ENCODE results near the gene EIF1.

The EIF1 gene

DNA sequence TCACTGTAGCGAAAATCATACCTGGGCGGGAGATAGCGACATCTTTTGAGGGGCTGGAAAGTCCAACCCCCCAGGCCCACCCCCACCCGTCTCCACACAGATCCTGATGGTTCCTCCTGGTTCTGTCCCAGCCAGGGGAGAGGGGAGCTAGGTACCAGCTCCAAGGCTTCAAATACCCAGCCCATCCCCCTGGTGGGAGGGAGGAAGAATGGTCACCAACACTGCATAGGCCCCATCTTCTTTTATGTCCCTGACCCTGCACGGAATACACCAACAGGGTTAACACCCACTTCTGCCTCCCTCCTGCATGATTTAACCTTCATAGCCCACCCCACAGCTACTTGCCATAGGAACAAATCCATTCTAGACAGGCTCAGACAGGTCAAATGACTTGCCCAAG lies 36.4 kb downstream of the EIF1 start:
- H3K36me3 ChIP-seq: no peaks in the 10 kb centered on the region
- H3K27me3 ChIP-seq: peaks cover under 1% of the 10 kb centered on the region
- no peaks in the 10 kb centered on the region for H3K4me1 ChIP-seq (ENCODE audit: control insufficient read depth in 1 of 2, insufficient read depth in 1 of 2, low read depth in 1 of 2, low read length in 1 of 2)
- H3K9me3 ChIP-seq: no peaks in the 10 kb centered on the region
- no peak overlapping the region for H3K27ac ChIP-seq
- H3K4me3 ChIP-seq (ENCODE audit: low read depth in 1 of 2, low read length in 1 of 2): no peak overlapping the region
- TF ChIP-seq, protein P1, sequence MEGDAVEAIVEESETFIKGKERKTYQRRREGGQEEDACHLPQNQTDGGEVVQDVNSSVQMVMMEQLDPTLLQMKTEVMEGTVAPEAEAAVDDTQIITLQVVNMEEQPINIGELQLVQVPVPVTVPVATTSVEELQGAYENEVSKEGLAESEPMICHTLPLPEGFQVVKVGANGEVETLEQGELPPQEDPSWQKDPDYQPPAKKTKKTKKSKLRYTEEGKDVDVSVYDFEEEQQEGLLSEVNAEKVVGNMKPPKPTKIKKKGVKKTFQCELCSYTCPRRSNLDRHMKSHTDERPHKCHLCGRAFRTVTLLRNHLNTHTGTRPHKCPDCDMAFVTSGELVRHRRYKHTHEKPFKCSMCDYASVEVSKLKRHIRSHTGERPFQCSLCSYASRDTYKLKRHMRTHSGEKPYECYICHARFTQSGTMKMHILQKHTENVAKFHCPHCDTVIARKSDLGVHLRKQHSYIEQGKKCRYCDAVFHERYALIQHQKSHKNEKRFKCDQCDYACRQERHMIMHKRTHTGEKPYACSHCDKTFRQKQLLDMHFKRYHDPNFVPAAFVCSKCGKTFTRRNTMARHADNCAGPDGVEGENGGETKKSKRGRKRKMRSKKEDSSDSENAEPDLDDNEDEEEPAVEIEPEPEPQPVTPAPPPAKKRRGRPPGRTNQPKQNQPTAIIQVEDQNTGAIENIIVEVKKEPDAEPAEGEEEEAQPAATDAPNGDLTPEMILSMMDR (IDR thresholded peaks at IDR 0.05): no peak

DNA sequence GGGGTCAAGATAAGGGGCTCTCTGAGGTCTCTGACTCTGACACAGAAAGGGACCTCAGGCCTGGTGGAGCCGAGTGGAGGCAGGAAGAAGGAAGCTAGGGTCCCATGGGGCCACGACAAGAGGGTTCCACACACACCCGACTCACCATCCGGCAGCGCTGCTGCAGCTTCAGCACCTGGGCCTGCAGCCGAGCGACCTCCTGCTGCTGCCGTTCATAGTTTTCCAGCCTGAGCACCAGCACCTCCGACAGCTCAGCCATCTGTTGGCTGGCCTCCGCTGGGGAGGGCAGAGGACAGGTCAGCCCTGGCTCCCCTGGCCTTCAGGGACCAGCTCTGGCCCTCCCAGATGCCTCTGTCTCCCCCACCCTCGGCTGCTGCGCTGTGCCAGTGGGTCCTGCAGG lies 39.4 kb downstream of the EIF1 start:
- H3K4me3 ChIP-seq (ENCODE audit: low read depth in 1 of 2, low read length in 1 of 2): no peak overlapping the region
- H3K9me3 ChIP-seq: no peaks in the 10 kb centered on the region
- no peaks in the 10 kb centered on the region for H3K4me1 ChIP-seq (ENCODE audit: control insufficient read depth in 1 of 2, insufficient read depth in 1 of 2, low read depth in 1 of 2, low read length in 1 of 2)
- no peaks in the 10 kb centered on the region for H3K36me3 ChIP-seq
- TF ChIP-seq, protein P1 (IDR thresholded peaks at IDR 0.05): no peak
- H3K27ac ChIP-seq: no peak overlapping the region
- H3K27me3 ChIP-seq: peaks cover 30% of the 10 kb centered on the region

DNA sequence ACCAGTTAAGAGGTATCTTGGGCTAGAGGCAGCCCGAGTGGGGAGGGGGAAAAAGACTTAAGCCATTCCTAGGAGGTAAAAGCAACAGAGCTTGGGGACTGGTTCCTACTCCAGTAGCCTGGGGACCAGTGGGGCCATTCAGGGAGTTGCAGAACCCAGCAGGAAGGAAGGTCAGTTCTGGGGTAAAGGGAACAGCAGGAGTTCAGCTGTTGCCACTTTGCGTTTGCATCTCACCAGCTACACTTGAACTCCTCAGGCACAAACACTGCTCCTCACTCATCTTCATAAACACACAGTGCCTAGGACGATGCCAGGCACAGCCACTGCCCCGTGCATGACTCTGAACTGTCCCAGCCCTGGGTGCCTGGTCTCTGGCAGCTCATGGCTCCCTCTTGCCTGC lies 41.8 kb downstream of the EIF1 start:
- Histone ChIP-seq H3K9me3 (no peaks in the 10 kb centered on the region), H3K36me3 (no peaks in the 10 kb centered on the region), H3K4me3 (ENCODE audit: low read depth in 1 of 2, low read length in 1 of 2) (no peak overlapping the region), H3K27me3 (peaks cover 54% of the 10 kb centered on the region), H3K4me1 (ENCODE audit: control insufficient read depth in 1 of 2, insufficient read depth in 1 of 2, low read depth in 1 of 2, low read length in 1 of 2) (peaks cover 0 to 3% of the 10 kb centered on the region in 2 experiments), H3K27ac (no peak overlapping the region)
- TF ChIP-seq, protein P1 (IDR thresholded peaks at IDR 0.05): no peak

DNA sequence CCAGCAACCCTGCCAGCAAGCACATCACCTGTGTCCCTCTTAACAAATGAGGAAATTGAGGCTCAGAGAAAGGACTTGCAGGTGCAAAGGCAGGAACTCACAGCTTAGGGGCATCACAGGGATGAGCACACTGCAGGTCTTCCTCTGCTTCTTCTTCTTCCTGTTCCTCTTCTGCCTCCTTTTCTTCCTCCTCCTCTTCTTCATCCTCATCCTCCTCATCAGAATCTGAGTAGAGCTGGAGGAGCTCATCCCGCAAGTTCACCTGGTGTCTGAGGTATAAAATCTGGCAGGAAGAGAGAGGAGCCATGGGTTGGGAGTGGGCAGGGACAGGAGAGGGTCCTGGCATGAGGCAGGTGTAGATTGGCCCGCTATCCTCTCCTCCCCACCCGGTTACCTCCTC lies 43.2 kb downstream of the EIF1 start:
- H3K4me1 ChIP-seq (ENCODE audit: control insufficient read depth in 1 of 2, insufficient read depth in 1 of 2, low read depth in 1 of 2, low read length in 1 of 2): peaks cover 0 to 3% of the 10 kb centered on the region in 2 experiments
- H3K36me3 ChIP-seq: no peaks in the 10 kb centered on the region
- no peaks in the 10 kb centered on the region for H3K9me3 ChIP-seq
- TF ChIP-seq, protein P1 (IDR thresholded peaks at IDR 0.05): no peak
- no peak overlapping the region for H3K27ac ChIP-seq
- H3K4me3 ChIP-seq (ENCODE audit: low read depth in 1 of 2, low read length in 1 of 2): no peak overlapping the region
- H3K27me3 ChIP-seq: peaks cover 68% of the 10 kb centered on the region

DNA sequence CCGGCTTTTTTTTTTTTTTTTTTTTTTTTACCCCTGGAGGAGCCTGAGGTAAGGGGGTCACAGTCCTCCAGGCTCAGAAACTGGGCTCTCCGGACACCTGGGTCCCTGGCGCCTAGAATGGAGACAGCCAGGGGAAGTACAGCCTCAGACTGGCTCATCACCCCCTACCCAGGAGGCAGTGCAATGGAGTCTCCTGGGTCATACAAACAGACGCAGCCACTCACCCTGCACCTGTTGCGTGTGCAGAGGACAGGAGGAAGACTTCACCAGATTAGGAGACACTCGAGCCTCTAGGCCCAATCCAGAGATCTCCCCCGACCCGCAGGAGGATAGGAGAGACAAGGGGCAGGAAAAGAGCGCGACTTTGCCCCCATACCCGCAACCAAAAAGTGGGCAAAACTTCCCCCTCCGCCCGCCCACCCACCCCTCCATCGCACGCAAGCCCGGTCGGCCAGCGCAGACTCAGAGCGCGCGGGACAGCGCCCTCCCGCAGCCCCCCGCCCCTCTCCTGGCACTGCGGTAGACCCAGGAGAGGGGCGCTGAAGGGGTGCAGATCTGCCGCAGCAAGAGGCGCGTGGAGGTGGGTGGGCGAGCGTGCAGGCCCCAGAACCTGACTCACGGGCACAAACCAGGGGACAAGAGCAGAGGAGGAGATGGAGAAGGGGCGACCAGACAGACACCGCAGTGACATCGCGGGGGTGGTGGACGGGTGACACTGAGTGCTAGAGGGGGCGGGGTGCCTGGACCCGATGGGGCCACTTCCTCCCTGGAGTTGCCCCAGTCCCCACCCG lies 44.9 kb downstream of the EIF1 start:
- peaks cover 80% of the 10 kb centered on the region for H3K27me3 ChIP-seq

More for the DNA sequence above, 44.9 kb downstream of the EIF1 start:
- H3K9me3 ChIP-seq: no peaks in the 10 kb centered on the region
- H3K27ac ChIP-seq: no peak overlapping the region
- TF ChIP-seq, protein P1 (IDR thresholded peaks at IDR 0.05): no peak
- no peaks in the 10 kb centered on the region for H3K36me3 ChIP-seq
- peaks cover 0 to 3% of the 10 kb centered on the region in 2 experiments for H3K4me1 ChIP-seq (ENCODE audit: control insufficient read depth in 1 of 2, insufficient read depth in 1 of 2, low read depth in 1 of 2, low read length in 1 of 2)
- no peak overlapping the region for H3K4me3 ChIP-seq (ENCODE audit: low read depth in 1 of 2, low read length in 1 of 2)

Measured in neutrophil (primary cell).